Adrenal gland (tissue), 19 donors: ENCODE data around the gene SLMAP. TPM values are rescaled to one million over a fixed set of nuclear protein-coding genes. Genes with fewer than 3 reads are reported as not detected.

ENCODE experiments used
- DNase-seq, 7 donors: peaks; one replicate each; pipeline ENCODE4 v3.0.0-alpha.2; 2019 to 2020
- H3K27ac ChIP-seq, 5 donors: fragments of 200-600 bp; sonication (generic) in 4 of 5; 1 replicate in 3 of 5; 2 replicates in 2 of 5; pipeline versions ENCODE4 v1.5.1 to v1.8.0; 2016 to 2020; ENCODE audit warnings: mild to moderate bottlenecking in 1 of 5
- H3K27me3 ChIP-seq: fragments of 200-600 bp; 2 replicates; pipeline ENCODE4 v1.8.0; 2021
- H3K36me3 ChIP-seq, 2 donors: fragments of 200-600 bp; replicated peaks in 1 of 2; 1 replicate in 1 of 2; 2 replicates in 1 of 2; pipeline versions ENCODE4 v1.5.1 to v1.8.0; 2018 to 2022
- H3K4me1 ChIP-seq, 2 donors: fragments of 200-600 bp; replicated peaks in 1 of 2; 1 replicate in 1 of 2; 2 replicates in 1 of 2; pipeline versions ENCODE4 v1.5.1 to v1.8.0; 2018 to 2021
- H3K4me3 ChIP-seq, 4 donors: fragments of 200-600 bp; sonication (generic) in 3 of 4; one replicate each; pipeline ENCODE4 v1.5.1; 2016 to 2018
- H3K9me3 ChIP-seq, 3 donors: fragments of 200-600 bp; sonication (generic) in 1 of 3; replicated peaks in 1 of 3; 1 replicate in 2 of 3; 2 replicates in 1 of 3; pipeline versions ENCODE4 v1.5.1 to v1.8.0; 2016 to 2021
- POLR2A ChIP-seq, 2 donors: fragments of 450-650 bp; IDR thresholded peaks; one replicate each; pipeline ENCODE4 v1.6.1; 2017; ENCODE audit warnings: antibody characterized with exemption in 2 of 2, mild to moderate bottlenecking in 2 of 2, moderate library complexity in 1 of 2
- WGBS, 4 donors: extraction: QIAGEN DNeasy Blood & Tissue Kit in 2 of 4; methylation state at CpG; one replicate each; pipeline versions ENCODE4 v1.1.5 to v1.1.7; 2013 to 2017; 5-methylcytosine and 5-hydroxymethylcytosine counted together
- intact Hi-C, 2 donors: fragments of 100-400 bp; cut with DNase I; formaldehyde crosslinking; loops; one replicate each; pipeline versions ENCODE4 v1.14.1 to v1.15.0; 2022 to 2023
- long read RNA-seq, 10 donors: library from polyadenylated mRNA in 3 of 10; unstranded in 2 of 10; stranded (forward) in 1 of 10; transcript quantifications; one replicate each; pipeline ENCODE4 v2.0.0 and lab custom pipeline, GENCODE V29; 2021 to 2026
- polyA plus RNA-seq, 3 donors: library from polyadenylated mRNA; stranded (reverse); fragments of 200-250 nt in 2 of 3; fragments of 350-450 nt in 1 of 3; fragmentation: Illumina TruSeq in 1 of 3; extraction: RNeasy Lipid Tissue Mini Kit (QIAGEN cat#74804) in 1 of 3; gene quantifications; one replicate each; pipeline ENCODE4 v1.2.3, GENCODE V29; 2013 to 2014
- total RNA-seq, 9 donors: library from RNA; depleted of rRNA in 4 of 9; stranded (reverse); fragments of >200 nt in 4 of 9; fragments of 120-200 nt in 1 of 9; fragmentation: NEBNext Ultra II Directional in 1 of 9; extraction: Animal tissue kit (Norgen Biotek cat#: 25700) in 1 of 9; gene quantifications; one replicate each; pipeline versions ENCODE4 v1.1.0 to v1.2.4, GENCODE V29; 2013 to 2023
- TF ChIP-seq, protein P1 (sequence below), 6 experiments: fragments of 450-650 bp in 4 of 6; fragments of 200-600 bp in 2 of 6; sonication (generic) in 1 of 6; IDR thresholded peaks; 1 replicate in 5 of 6; 2 replicates in 1 of 6; pipeline versions ENCODE4 v1.5.1 to v1.8.0; 2016 to 2021; ENCODE audit warnings: antibody characterized with exemption in 6 of 6, mild to moderate bottlenecking in 2 of 6, moderate library complexity in 1 of 6
- donor health status: healthy with polysubstance abuse.
- donor health status: Bipolar disorder and iron deficiency.
- donor health status: DM: yes; HTN: yes; CAD: no.
- donor health status: DM: no; HTN: no; CAD: no.
- donor health status: DM: no; HTN: no; CAD: no.
- donor health status: DM: yes; HTN: yes; CAD: no.

Gene SLMAP, protein sequence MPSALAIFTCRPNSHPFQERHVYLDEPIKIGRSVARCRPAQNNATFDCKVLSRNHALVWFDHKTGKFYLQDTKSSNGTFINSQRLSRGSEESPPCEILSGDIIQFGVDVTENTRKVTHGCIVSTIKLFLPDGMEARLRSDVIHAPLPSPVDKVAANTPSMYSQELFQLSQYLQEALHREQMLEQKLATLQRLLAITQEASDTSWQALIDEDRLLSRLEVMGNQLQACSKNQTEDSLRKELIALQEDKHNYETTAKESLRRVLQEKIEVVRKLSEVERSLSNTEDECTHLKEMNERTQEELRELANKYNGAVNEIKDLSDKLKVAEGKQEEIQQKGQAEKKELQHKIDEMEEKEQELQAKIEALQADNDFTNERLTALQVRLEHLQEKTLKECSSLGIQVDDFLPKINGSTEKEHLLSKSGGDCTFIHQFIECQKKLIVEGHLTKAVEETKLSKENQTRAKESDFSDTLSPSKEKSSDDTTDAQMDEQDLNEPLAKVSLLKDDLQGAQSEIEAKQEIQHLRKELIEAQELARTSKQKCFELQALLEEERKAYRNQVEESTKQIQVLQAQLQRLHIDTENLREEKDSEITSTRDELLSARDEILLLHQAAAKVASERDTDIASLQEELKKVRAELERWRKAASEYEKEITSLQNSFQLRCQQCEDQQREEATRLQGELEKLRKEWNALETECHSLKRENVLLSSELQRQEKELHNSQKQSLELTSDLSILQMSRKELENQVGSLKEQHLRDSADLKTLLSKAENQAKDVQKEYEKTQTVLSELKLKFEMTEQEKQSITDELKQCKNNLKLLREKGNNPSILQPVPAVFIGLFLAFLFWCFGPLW
- total RNA-seq (100 to 1,000 TPM in 5 of 9 donors, 10 to 100 TPM in 4; 56.4 to 134 (median 101) TPM), polyA plus RNA-seq (10 to 100 TPM; 18.9 to 68.6 (median 23.0) TPM)
- long read RNA-seq, donor 1 = 0 reads
- long read RNA-seq, donor 2 = 0 reads
- long read RNA-seq, donor 3 = 0 reads
- long read RNA-seq, donor 4, partial matches to known transcripts = 15 of 23 reads
- long read RNA-seq, donor 4, other reads (novel, unspliced or antisense) = 8 of 23 reads
- long read RNA-seq, donor 5, full-length matches to known transcripts = 1 of 107 reads
- long read RNA-seq, donor 5, partial matches to known transcripts = 22 of 107 reads
- long read RNA-seq, donor 5, other reads (novel, unspliced or antisense) = 84 of 107 reads
- long read RNA-seq, donor 6, partial matches to known transcripts = 7 of 17 reads
- long read RNA-seq, donor 6, other reads (novel, unspliced or antisense) = 8 of 17 reads
- long read RNA-seq, donor 7, partial matches to known transcripts = 8 of 8 reads
- long read RNA-seq, donor 7, other reads (novel, unspliced or antisense) = 0 of 8 reads
- long read RNA-seq, donor 8, partial matches to known transcripts = 6 of 6 reads
- long read RNA-seq, donor 8, other reads (novel, unspliced or antisense) = 0 of 6 reads
- long read RNA-seq, donor 9, partial matches to known transcripts = 6 of 7 reads
- long read RNA-seq, donor 9, other reads (novel, unspliced or antisense) = 0 of 7 reads
- long read RNA-seq, donor 10 = 0 reads

DNA sequence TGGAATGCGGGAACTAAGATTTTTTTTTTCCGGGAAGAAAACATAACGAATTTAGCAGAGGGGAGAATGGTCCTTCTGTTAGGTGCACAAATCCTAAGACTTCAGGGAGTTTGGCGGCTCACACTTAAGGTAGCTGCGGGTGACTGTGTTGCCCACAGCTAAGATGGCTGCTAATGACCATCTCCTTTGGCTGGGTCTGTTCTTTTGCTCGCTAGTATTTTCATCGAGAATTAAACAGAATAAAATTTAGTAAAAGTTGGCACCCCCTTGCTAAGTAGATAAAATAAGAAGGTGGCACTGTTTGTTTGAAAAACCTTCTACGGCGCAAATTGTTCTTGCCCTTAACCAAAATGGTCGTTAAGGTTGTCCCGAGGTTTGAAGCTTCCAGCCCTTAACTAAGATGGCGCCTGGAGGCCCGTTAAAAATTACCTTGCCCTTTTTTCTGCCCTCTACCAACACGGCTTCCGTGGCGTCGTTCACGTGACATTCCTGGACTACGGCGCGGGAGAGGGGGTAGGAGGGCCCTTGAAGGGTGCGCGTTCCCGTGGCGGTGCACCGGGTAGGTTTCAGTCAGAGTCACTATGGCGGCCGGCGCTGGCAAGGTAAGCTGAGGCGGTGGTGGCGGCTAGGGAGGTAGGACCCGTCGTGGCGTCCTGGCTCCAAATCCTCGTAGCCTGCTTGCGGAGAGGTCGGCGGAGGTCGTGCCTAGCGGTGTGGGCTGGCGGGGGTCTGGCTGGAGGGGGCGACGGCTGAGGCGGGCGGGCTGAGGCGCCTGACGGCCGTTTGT lies at the start of gene SLMAP:
SLMAP (plus strand) TSS at position 569 of the 787 bp plus-strand sequence. CDS start 1,343 bp downstream, outside the sequence.
- no peaks in the 10 kb centered on the region for H3K9me3 ChIP-seq
- TF ChIP-seq, protein P1, sequence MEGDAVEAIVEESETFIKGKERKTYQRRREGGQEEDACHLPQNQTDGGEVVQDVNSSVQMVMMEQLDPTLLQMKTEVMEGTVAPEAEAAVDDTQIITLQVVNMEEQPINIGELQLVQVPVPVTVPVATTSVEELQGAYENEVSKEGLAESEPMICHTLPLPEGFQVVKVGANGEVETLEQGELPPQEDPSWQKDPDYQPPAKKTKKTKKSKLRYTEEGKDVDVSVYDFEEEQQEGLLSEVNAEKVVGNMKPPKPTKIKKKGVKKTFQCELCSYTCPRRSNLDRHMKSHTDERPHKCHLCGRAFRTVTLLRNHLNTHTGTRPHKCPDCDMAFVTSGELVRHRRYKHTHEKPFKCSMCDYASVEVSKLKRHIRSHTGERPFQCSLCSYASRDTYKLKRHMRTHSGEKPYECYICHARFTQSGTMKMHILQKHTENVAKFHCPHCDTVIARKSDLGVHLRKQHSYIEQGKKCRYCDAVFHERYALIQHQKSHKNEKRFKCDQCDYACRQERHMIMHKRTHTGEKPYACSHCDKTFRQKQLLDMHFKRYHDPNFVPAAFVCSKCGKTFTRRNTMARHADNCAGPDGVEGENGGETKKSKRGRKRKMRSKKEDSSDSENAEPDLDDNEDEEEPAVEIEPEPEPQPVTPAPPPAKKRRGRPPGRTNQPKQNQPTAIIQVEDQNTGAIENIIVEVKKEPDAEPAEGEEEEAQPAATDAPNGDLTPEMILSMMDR (IDR thresholded peaks at IDR 0.05) = no peak
- peak; percentile 62 to 87 for TF ChIP-seq POLR2A (IDR thresholded peaks at IDR 0.05)
- whole genome bisulfite sequencing, 4 donors = 0 to 1% (median 0%) methylated on average over 13 to 48 of the region's 48 CpGs
- H3K4me3 ChIP-seq = peak within 1 kb of the TSS; percentile 77 to 96 (median 94)
- DNase-seq = peak; percentile 97 to 99 (median 98)
- H3K27me3 ChIP-seq = no peaks in the 10 kb centered on the region
- peaks cover 15 to 29% of the 10 kb centered on the region in 2 donors for H3K4me1 ChIP-seq
- H3K36me3 ChIP-seq = no peaks in the 10 kb centered on the region
- peak within 1 kb of the TSS; percentile 47 to 92 (median 89) for H3K27ac ChIP-seq
- intact Hi-C loops = loop anchor here (5.0 to 10.0 kb wide), 3 partner anchors 64 to 69 kb away; partner anchors contain the start of gene DENND6A (in 1 of the 2)

DNA sequence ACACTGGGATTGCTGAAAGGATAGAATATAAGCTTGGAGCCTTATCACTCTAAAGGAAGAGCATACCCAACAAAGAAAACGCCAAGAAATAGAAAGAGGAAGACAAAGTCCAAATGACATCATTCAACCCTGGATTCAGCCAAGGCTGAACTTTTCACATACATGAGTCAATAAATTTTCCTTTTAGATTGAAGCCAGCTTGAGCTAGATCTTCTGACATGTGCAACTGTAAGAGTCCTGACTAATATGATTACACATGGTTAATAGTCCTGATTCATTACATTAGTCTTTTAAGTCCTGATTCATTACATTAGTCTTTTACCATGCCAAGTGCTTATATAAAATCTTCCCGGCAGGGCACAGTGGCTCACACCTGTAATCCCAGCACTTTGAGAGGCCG lies 49.6 kb upstream of the SLMAP start:
- no peaks in the 10 kb centered on the region for H3K36me3 ChIP-seq

DNA sequence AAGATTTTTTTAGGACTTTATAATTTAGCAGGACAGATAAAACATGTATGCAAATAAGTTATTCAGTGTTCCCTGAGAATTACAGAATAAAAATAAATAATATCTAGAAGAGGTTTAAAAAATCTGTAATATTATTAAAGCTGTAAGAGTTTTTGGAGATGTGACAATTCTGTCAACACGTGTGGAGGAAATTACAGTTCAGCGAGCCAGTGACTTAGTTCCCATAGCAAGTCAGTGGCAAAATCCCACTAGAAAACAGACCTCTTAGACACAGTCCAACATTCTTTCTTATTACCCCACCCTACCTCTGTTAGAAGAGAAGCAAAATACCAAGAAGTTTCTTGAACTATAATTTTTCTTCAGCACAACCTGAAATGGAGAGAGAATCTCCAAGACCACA lies 47.1 kb upstream of the SLMAP start:
- Histone ChIP-seq H3K9me3 (no peaks in the 10 kb centered on the region), H3K4me3 (no peak overlapping the region), H3K27ac (no peak overlapping the region), H3K36me3 (no peaks in the 10 kb centered on the region), H3K27me3 (no peaks in the 10 kb centered on the region), H3K4me1 (no peaks in the 10 kb centered on the region)
- intact Hi-C loops = no loop called here
- TF ChIP-seq POLR2A (IDR thresholded peaks at IDR 0.05) = no peak
- TF ChIP-seq, protein P1 (IDR thresholded peaks at IDR 0.05) = no peak
- no peak for DNase-seq
- WGBS, 4 donors = 45 to 68% (median 55%) methylated on average over 2 of the region's 2 CpGs

More for the DNA sequence above, 49.6 kb upstream of the SLMAP start:
- H3K9me3 ChIP-seq = no peaks in the 10 kb centered on the region
- intact Hi-C loops = no loop called here
- H3K27ac ChIP-seq = no peak overlapping the region
- no peaks in the 10 kb centered on the region for H3K4me1 ChIP-seq
- WGBS, 4 donors = 44 to 63% (median 52%) methylated on average over 3 of the region's 3 CpGs
- no peak for TF ChIP-seq POLR2A (IDR thresholded peaks at IDR 0.05)
- TF ChIP-seq, protein P1 (IDR thresholded peaks at IDR 0.05) = no peak
- H3K4me3 ChIP-seq = no peak overlapping the region
- no peaks in the 10 kb centered on the region for H3K27me3 ChIP-seq
- no peak for DNase-seq
